Thoracic aorta (tissue), 2 donors: Measurements from ENCODE around the gene PDLIM4. TPM values are rescaled to one million over a fixed set of nuclear protein-coding genes. Genes with fewer than 3 reads are reported as not detected.

Experiments
- ATAC-seq: fragments of 150-250 bp; one replicate; pipeline ENCODE4 v1.8.0; 2017; ENCODE audit warnings: low read depth; ENCODE audit not compliant: insufficient number of reproducible peaks, low FRiP score
- DNase-seq: peaks from one replicate; pipeline ENCODE4 v3.0.0-alpha.2; 2020; ENCODE audit warnings: low spot score
- H3K27ac ChIP-seq, 2 donors: fragments of 200-600 bp; sonication (generic); 1 replicate in 1 of 2; 2 replicates in 1 of 2; pipeline ENCODE4 v1.5.1; 2016; ENCODE audit warnings: mild to moderate bottlenecking in 2 of 2, moderate library complexity in 2 of 2
- H3K27me3 ChIP-seq: fragments of 200-600 bp; sonication (generic); replicated peaks from 2 replicates; pipeline ENCODE4 v1.6.0; 2016; ENCODE audit warnings: mild to moderate bottlenecking; ENCODE audit not compliant: insufficient read depth
- H3K36me3 ChIP-seq: fragments of 200-600 bp; sonication (generic); one replicate; pipeline ENCODE4 v1.5.1; 2016
- H3K4me1 ChIP-seq, 2 donors: fragments of 200-600 bp; sonication (generic); 1 replicate in 1 of 2; 2 replicates in 1 of 2; pipeline versions ENCODE4 v1.5.1 to v1.6.0; 2016; ENCODE audit warnings: low read depth in 2 of 2, mild to moderate bottlenecking in 1 of 2; ENCODE audit not compliant: control insufficient read depth in 1 of 2
- H3K4me3 ChIP-seq: fragments of 200-600 bp; sonication (generic); 2 replicates; pipeline ENCODE4 v1.5.1; 2016; ENCODE audit warnings: mild to moderate bottlenecking
- H3K9me3 ChIP-seq: fragments of 200-600 bp; sonication (generic); 2 replicates; pipeline ENCODE4 v1.5.1; 2016
- total RNA-seq, 2 donors: library from RNA; depleted of rRNA; stranded (reverse); fragments of >200 nt; gene quantifications; one replicate each; pipeline versions ENCODE4 v1.1.0 to v1.2.3, GENCODE V29; 2016
- TF ChIP-seq, protein P1 (sequence below): fragments of 200-600 bp; sonication (generic); IDR thresholded peaks from one replicate; pipeline ENCODE4 v1.5.1; 2019; ENCODE audit warnings: antibody characterized with exemption

Gene PDLIM4
- total RNA-seq, 2 donors from 2014 or later: 50.6 to 81.0 TPM

DNA sequence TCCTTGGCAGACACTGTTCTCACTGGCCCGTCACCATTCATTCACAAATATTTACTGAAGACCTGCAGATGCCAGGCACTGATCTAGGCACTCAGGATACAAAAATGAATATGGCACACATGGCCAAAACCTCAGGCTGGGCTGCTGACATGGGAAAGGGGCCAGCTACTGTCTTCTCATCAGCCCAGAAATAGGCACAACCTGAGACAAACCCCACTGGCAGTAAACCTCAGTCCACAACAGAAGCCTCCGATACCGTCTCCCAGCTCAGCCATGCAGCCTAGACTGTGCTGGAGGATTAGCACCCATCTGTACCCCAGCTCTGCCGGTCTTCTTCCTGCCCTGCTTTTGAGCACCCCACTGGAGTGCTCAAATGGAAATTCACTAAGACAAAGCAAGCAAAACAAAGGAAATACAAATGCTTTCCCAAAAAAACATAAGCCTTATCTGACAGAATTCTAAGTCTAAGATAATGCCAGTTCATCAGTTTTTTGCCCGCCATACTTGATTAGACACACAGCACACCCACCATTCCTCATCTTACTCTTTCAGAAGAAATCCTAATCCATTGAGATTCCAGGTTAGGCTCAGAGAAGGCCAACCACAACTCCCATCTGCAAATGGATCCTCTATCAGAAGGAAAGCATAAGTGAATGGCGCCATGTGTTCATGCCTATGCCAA is 38.1 kb upstream of the PDLIM4 start:
- Histone ChIP-seq H3K27ac (peak overlapping the region; percentile 20 to 41), H3K9me3 (no peaks in the 10 kb centered on the region), H3K4me1 (peaks cover 18 to 72% of the 10 kb centered on the region in 2 donors), H3K27me3 (no peaks in the 10 kb centered on the region), H3K36me3 (no peaks in the 10 kb centered on the region), H3K4me3 (no peak overlapping the region)
- TF ChIP-seq, protein P1, sequence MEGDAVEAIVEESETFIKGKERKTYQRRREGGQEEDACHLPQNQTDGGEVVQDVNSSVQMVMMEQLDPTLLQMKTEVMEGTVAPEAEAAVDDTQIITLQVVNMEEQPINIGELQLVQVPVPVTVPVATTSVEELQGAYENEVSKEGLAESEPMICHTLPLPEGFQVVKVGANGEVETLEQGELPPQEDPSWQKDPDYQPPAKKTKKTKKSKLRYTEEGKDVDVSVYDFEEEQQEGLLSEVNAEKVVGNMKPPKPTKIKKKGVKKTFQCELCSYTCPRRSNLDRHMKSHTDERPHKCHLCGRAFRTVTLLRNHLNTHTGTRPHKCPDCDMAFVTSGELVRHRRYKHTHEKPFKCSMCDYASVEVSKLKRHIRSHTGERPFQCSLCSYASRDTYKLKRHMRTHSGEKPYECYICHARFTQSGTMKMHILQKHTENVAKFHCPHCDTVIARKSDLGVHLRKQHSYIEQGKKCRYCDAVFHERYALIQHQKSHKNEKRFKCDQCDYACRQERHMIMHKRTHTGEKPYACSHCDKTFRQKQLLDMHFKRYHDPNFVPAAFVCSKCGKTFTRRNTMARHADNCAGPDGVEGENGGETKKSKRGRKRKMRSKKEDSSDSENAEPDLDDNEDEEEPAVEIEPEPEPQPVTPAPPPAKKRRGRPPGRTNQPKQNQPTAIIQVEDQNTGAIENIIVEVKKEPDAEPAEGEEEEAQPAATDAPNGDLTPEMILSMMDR: no peak
- no peak for DNase-seq
- ATAC-seq: no peak

DNA sequence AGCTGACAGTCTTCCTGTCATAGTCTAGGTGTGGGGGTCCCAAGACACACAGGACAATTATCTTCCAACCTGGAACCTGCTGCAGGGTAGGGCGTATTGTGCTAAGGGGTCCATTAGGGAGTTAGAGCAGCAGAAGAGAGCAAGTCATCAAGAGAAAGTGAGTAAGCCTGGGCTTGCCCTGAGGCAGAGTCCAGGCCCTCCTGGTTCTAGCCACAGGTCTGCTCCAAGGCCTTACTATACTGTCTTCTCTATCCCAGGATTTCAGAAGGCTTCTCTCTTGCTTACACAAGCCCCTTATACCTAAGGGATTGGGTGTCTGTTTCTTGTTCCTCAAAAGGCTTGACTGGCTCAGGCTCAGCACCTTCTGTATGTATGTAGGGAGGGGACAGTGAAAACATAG is 37.5 kb upstream of the PDLIM4 start:
- TF ChIP-seq, protein P1: no peak
- H3K4me1 ChIP-seq: peaks cover 18 to 72% of the 10 kb centered on the region in 2 donors
- no peak overlapping the region for H3K4me3 ChIP-seq
- H3K27ac ChIP-seq: peak overlapping the region; percentile 20 to 41
- no peaks in the 10 kb centered on the region for H3K36me3 ChIP-seq
- ATAC-seq (no peak), DNase-seq (no peak)
- H3K9me3 ChIP-seq: no peaks in the 10 kb centered on the region
- no peaks in the 10 kb centered on the region for H3K27me3 ChIP-seq

DNA sequence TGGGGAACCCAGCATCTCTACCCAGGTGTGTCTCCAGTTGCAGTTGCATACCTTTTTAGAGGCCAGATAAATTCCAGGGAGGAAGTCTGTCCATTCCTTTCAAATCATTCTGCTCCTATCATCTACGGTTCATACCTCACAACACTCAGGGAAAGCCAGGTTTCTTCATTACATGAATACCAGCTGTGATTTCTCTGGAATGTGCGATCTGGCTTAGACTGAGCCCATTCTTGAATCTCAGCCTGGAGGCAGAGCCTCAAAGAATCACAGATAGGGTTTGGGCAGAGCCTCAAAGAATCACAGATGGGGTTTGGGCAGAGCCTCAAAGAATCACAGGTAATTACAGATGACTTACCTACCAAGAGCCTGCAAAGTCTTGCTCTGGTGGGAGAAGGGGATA is 37.0 kb upstream of the PDLIM4 start:
- Histone ChIP-seq H3K27me3 (no peaks in the 10 kb centered on the region), H3K27ac (peak overlapping the region; percentile 20 to 41), H3K4me3 (no peak overlapping the region), H3K4me1 (peaks cover 21 to 74% of the 10 kb centered on the region in 2 donors), H3K9me3 (no peaks in the 10 kb centered on the region), H3K36me3 (no peaks in the 10 kb centered on the region)
- TF ChIP-seq, protein P1: no peak
- ATAC-seq (no peak), DNase-seq (no peak)

DNA sequence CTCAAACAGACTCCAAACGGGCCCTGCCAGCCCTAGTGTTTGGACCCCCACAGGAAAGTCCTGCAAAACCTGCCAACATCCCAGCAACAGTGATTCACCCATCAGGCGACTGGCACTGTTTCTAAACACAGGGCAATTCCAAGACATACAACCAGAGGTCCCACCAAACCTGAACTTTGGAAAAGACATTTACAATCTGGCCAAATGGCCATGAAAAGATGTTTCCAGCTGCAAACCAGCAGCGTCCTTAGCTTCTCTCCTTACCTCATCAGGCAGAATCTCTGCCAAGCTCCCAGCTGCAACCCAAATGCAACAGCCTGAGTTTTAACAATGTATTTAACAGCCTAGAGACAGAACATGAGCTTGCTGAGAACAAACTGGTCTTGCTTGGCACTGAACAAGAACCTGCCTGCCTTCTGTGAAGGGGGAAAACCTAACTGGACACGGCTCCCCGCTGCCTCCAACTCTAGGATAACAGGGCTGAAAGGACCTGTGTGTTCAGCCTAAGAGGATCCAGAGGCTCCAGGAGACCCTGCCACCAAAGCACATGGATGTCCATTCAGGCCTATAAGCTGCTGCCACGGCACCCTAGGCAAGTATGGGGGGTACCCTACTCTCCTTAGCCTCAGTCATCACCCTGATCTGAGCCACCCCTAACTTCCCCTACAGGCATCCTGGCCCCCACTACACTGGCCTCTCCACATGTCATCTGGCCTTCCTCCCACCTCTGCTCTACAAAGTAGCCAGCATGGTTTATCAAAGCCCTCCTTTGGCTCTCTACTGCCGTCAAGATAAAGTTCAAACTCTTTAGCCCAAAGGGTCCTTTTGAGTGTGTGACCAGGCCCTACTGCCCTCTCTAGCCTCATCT is 35.5 kb upstream of the PDLIM4 start:
- peak; percentile 69 for ATAC-seq
- Histone ChIP-seq H3K4me3 (no peak overlapping the region), H3K27me3 (no peaks in the 10 kb centered on the region), H3K4me1 (peaks cover 30 to 80% of the 10 kb centered on the region in 2 donors), H3K36me3 (no peaks in the 10 kb centered on the region), H3K27ac (peak overlapping the region; percentile 74 to 85), H3K9me3 (no peaks in the 10 kb centered on the region)
- TF ChIP-seq, protein P1: peak; percentile 19
- DNase-seq: peak; percentile 33

DNA sequence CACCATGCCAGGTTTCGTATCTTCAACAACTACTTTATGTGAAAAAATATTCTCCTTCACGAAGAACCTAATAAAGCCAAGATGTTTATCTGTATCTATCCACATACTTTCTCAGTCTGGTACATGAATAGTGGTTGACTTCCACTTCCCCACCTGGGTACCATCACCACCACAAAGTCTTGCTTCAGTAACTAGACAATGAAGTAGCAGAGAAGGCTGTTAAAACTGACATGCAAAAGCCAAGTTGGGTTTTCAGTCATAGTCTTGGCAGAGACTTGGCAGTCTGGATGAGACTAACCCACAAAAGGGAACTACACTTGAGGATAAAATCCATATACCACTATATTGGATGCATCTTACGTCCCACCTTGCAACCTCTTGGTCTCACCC is 34.9 kb upstream of the PDLIM4 start:
- no peak for DNase-seq
- ATAC-seq: no peak
- H3K36me3 ChIP-seq: no peaks in the 10 kb centered on the region

More for the DNA sequence above, 34.9 kb upstream of the PDLIM4 start:
- Histone ChIP-seq H3K4me1 (peaks cover 30 to 81% of the 10 kb centered on the region in 2 donors), H3K27ac (peak overlapping the region; percentile 74 to 85), H3K27me3 (no peaks in the 10 kb centered on the region), H3K9me3 (no peaks in the 10 kb centered on the region), H3K4me3 (no peak overlapping the region)
- TF ChIP-seq, protein P1: no peak
